Measurements from ENCODE around the gene UQCRFS1. TPM values are rescaled to one million over a fixed set of nuclear protein-coding genes. Genes with fewer than 3 reads are reported as not detected.

UQCRFS1 gene
- total RNA-seq, 1 donor from 2014 or later: 27.0 TPM

- Histone ChIP-seq H3K9me3 (no peaks in the 10 kb centered on the region), H3K27ac (peak overlapping the region; percentile 27), H3K4me3 (no peak overlapping the region), H3K4me1 (peaks cover 14% of the 10 kb centered on the region), H3K36me3 (no peaks in the 10 kb centered on the region), H3K27me3 (no peaks in the 10 kb centered on the region)
- DNase-seq (ENCODE audit: extremely low spot score in 2 of 2): no peak
- TF ChIP-seq POLR2A (IDR thresholded peaks at IDR 0.05): no peak
- TF ChIP-seq POLR2AphosphoS5 (IDR thresholded peaks at IDR 0.05; ENCODE audit: insufficient read depth in 1 of 2, low read depth in 1 of 2): no peak
- no peak for TF ChIP-seq CTCF (IDR thresholded peaks at IDR 0.05)
- intact Hi-C loops (cut with DNase I): no loop called here
These were observed 24.5 kb downstream of the UQCRFS1 start for GRCh38 chr19:29188289-29189032.

- H3K4me3 ChIP-seq: no peak overlapping the region
- intact Hi-C loops (cut with DNase I): no loop called here
- no peak for DNase-seq (ENCODE audit: extremely low spot score in 2 of 2)
- no peak for TF ChIP-seq POLR2A (IDR thresholded peaks at IDR 0.05)
- no peak for TF ChIP-seq CTCF (IDR thresholded peaks at IDR 0.05)
- no peak for TF ChIP-seq POLR2AphosphoS5 (IDR thresholded peaks at IDR 0.05; ENCODE audit: insufficient read depth in 1 of 2, low read depth in 1 of 2)
- no peaks in the 10 kb centered on the region for H3K36me3 ChIP-seq
- peaks cover 14% of the 10 kb centered on the region for H3K4me1 ChIP-seq
- no peak overlapping the region for H3K27ac ChIP-seq
- no peaks in the 10 kb centered on the region for H3K27me3 ChIP-seq
- no peaks in the 10 kb centered on the region for H3K9me3 ChIP-seq
These were observed 25.3 kb downstream of the UQCRFS1 start for GRCh38 chr19:29187676-29188075.

- Histone ChIP-seq H3K4me1 (peaks cover 14% of the 10 kb centered on the region), H3K27ac (no peak overlapping the region), H3K36me3 (no peaks in the 10 kb centered on the region), H3K27me3 (no peaks in the 10 kb centered on the region), H3K9me3 (no peaks in the 10 kb centered on the region), H3K4me3 (no peak overlapping the region)
- TF ChIP-seq POLR2AphosphoS5 (IDR thresholded peaks at IDR 0.05; ENCODE audit: insufficient read depth in 1 of 2, low read depth in 1 of 2): no peak
- no peak for TF ChIP-seq POLR2A (IDR thresholded peaks at IDR 0.05)
- no peak for TF ChIP-seq CTCF (IDR thresholded peaks at IDR 0.05)
- intact Hi-C loops (cut with DNase I): no loop called here
- DNase-seq (ENCODE audit: extremely low spot score in 2 of 2): no peak
These were observed 27.5 kb downstream of the UQCRFS1 start for GRCh38 chr19:29185427-29185826.

- H3K9me3 ChIP-seq: peaks cover 7% of the 10 kb centered on the region
- no peak overlapping the region for H3K27ac ChIP-seq
- H3K36me3 ChIP-seq: no peaks in the 10 kb centered on the region
- no peak for DNase-seq (ENCODE audit: extremely low spot score in 2 of 2)
- H3K4me3 ChIP-seq: no peak overlapping the region
- no peaks in the 10 kb centered on the region for H3K4me1 ChIP-seq
- H3K27me3 ChIP-seq: no peaks in the 10 kb centered on the region
- TF ChIP-seq POLR2A (IDR thresholded peaks at IDR 0.05): no peak
- TF ChIP-seq CTCF (IDR thresholded peaks at IDR 0.05): no peak
- no peak for TF ChIP-seq POLR2AphosphoS5 (IDR thresholded peaks at IDR 0.05; ENCODE audit: insufficient read depth in 1 of 2, low read depth in 1 of 2)
- intact Hi-C loops (cut with DNase I): no loop called here
These were observed 35.8 kb downstream of the UQCRFS1 start for GRCh38 chr19:29176981-29177754.

GRCh38 chr19:29173896-29174295 lies 39.1 kb downstream of the UQCRFS1 start:
- H3K4me3 ChIP-seq: no peak overlapping the region
- no peaks in the 10 kb centered on the region for H3K4me1 ChIP-seq
- no peak for TF ChIP-seq POLR2AphosphoS5 (IDR thresholded peaks at IDR 0.05; ENCODE audit: insufficient read depth in 1 of 2, low read depth in 1 of 2)
- TF ChIP-seq CTCF (IDR thresholded peaks at IDR 0.05): no peak
- TF ChIP-seq POLR2A (IDR thresholded peaks at IDR 0.05): no peak
- H3K9me3 ChIP-seq: peaks cover 7% of the 10 kb centered on the region
- intact Hi-C loops (cut with DNase I): no loop called here
- no peaks in the 10 kb centered on the region for H3K27me3 ChIP-seq
- H3K27ac ChIP-seq: no peak overlapping the region
- DNase-seq (ENCODE audit: extremely low spot score in 2 of 2): no peak
- H3K36me3 ChIP-seq: no peaks in the 10 kb centered on the region

All from vagina (tissue), 2 donors.